Measurements from ENCODE around the gene ST8SIA4.

DNA sequence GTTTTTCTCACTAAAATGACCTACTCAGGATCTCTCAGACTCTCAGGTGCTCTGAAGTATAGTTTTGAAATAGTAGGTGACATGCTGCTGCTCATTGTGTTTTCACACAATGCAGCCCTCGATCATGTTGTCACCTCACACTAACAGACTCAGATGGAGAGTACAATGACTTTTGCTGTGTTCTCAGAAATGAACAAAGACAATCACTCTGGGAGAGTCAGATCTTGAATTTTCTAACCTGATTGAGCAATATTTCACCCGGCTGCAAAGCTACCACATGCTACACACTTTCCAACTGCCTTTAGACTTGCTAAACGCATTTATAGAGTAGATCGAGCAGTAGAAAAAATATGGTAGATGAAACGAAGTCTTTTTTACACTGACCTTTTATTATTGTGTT is 113.4 kb downstream of the ST8SIA4 start:
- TF ChIP-seq GATA2 (IDR thresholded peaks at IDR 0.05; ENCODE audit: low read depth, low read length): no peak
- TF ChIP-seq GATA3 (IDR thresholded peaks at IDR 0.05; ENCODE audit: low read depth, low read length): no peak
